CD4-positive, alpha-beta T cell treated with Interleukin-10 for 1 hour (primary cell): Measurements from ENCODE around the gene KCNS1.

Experiments used
- DNase-seq: peaks from one replicate; pipeline ENCODE4 v3.0.0-alpha.2; 2020

KCNS1 gene

GRCh38 chr20:45047581-45048119 lies 53.3 kb downstream of the KCNS1 start:
- DNase-seq, result no peak

GRCh38 chr20:45044601-45045000 lies 56.3 kb downstream of the KCNS1 start:
- DNase-seq, result no peak

- DNase-seq, result peak; percentile 78
These were observed 56.8 kb downstream of the KCNS1 start for GRCh38 chr20:45044084-45044573.

GRCh38 chr20:45042978-45043377 lies 57.9 kb downstream of the KCNS1 start:
- no peak for DNase-seq
